ENCODE measurements around the gene DCX. TPM values are rescaled to one million over a fixed set of nuclear protein-coding genes. Genes with fewer than 3 reads are reported as not detected.

DCX gene
- total RNA-seq, 1 donor from 2014 or later = not detected

DNA sequence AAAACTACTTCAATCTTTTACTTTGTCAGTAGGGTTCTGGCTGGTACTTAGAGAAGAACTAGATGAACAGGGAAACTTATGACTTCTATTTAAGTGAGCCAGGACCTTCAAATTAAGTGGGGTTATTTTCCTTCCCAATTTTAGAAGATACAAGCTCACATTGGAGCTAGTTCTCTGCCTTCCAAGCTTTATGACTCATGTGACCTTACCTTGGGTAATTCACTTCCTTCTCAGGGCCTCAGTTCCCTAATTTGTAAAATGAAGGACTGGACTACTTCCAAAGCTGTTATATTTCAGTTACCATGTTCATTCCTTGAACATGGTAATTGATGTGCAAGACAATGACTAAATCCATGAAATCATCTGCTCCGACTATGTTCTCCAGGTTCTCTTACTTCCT, 32.0 kb upstream of the DCX start:
- DNase-seq (ENCODE audit: extremely low spot score, unreplicated experiment) = no peak
- H3K4me3 Mint-ChIP-seq (ENCODE audit: unreplicated experiment) = no peak overlapping the region
- no peak for TF ChIP-seq CTCF (IDR thresholded peaks at IDR 0.05)
- no peaks in the 10 kb centered on the region for H3K9me3 Mint-ChIP-seq (ENCODE audit: unreplicated experiment)
- no peaks in the 10 kb centered on the region for H3K27me3 Mint-ChIP-seq (ENCODE audit: unreplicated experiment)
- H3K4me1 Mint-ChIP-seq (ENCODE audit: unreplicated experiment) = no peaks in the 10 kb centered on the region
- no peak overlapping the region for H3K27ac Mint-ChIP-seq (ENCODE audit: unreplicated experiment)
- H3K36me3 Mint-ChIP-seq (ENCODE audit: unreplicated experiment) = no peaks in the 10 kb centered on the region

GRCh38 chrX:111442791-111443190, 30.8 kb upstream of the DCX start:
- no peak overlapping the region for H3K4me3 Mint-ChIP-seq (ENCODE audit: unreplicated experiment)
- no peaks in the 10 kb centered on the region for H3K27me3 Mint-ChIP-seq (ENCODE audit: unreplicated experiment)
- no peaks in the 10 kb centered on the region for H3K9me3 Mint-ChIP-seq (ENCODE audit: unreplicated experiment)
- no peak for TF ChIP-seq CTCF (IDR thresholded peaks at IDR 0.05)
- DNase-seq (ENCODE audit: extremely low spot score, unreplicated experiment) = no peak
- no peaks in the 10 kb centered on the region for H3K36me3 Mint-ChIP-seq (ENCODE audit: unreplicated experiment)
- H3K4me1 Mint-ChIP-seq (ENCODE audit: unreplicated experiment) = no peaks in the 10 kb centered on the region
- no peak overlapping the region for H3K27ac Mint-ChIP-seq (ENCODE audit: unreplicated experiment)

GRCh38 chrX:111435469-111435868, 23.5 kb upstream of the DCX start:
- no peak for DNase-seq (ENCODE audit: extremely low spot score, unreplicated experiment)
- Mint-ChIP-seq H3K4me1 (ENCODE audit: unreplicated experiment) (no peaks in the 10 kb centered on the region), H3K4me3 (ENCODE audit: unreplicated experiment) (no peak overlapping the region), H3K9me3 (ENCODE audit: unreplicated experiment) (peaks cover 4% of the 10 kb centered on the region), H3K27ac (ENCODE audit: unreplicated experiment) (no peak overlapping the region), H3K27me3 (ENCODE audit: unreplicated experiment) (no peaks in the 10 kb centered on the region), H3K36me3 (ENCODE audit: unreplicated experiment) (no peaks in the 10 kb centered on the region)
- TF ChIP-seq CTCF (IDR thresholded peaks at IDR 0.05) = no peak

- H3K36me3 Mint-ChIP-seq (ENCODE audit: unreplicated experiment) = no peaks in the 10 kb centered on the region
- H3K27ac Mint-ChIP-seq (ENCODE audit: unreplicated experiment) = no peak overlapping the region
- TF ChIP-seq CTCF (IDR thresholded peaks at IDR 0.05) = no peak
- H3K27me3 Mint-ChIP-seq (ENCODE audit: unreplicated experiment) = no peaks in the 10 kb centered on the region
- no peaks in the 10 kb centered on the region for H3K4me1 Mint-ChIP-seq (ENCODE audit: unreplicated experiment)
- peaks cover 4% of the 10 kb centered on the region for H3K9me3 Mint-ChIP-seq (ENCODE audit: unreplicated experiment)
- no peak overlapping the region for H3K4me3 Mint-ChIP-seq (ENCODE audit: unreplicated experiment)
- DNase-seq (ENCODE audit: extremely low spot score, unreplicated experiment) = no peak
Measured at GRCh38 chrX:111431001-111431400, 19.0 kb upstream of the DCX start.

DNA sequence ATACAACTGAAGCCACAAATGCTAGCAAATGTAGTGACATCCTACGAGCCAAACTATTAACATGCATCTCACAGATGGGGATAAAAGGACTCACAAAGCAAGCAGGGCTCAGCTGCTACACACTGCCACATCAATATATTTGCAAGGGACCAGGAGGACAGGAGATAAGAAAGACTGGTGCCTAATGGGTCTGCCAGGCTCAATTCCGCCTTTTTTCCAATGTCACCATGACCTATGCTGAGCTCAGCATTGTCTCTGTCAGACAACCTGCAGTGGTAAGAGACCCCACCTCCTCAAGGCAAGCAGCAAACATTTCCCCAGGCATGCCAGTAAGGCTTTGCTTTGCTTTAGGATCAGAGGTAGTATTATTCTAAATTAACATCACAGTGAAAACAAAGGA, 435 bp downstream of the DCX start:
- TF ChIP-seq CTCF (IDR thresholded peaks at IDR 0.05) = no peak
- no peak for DNase-seq (ENCODE audit: extremely low spot score, unreplicated experiment)
- no peaks in the 10 kb centered on the region for H3K4me1 Mint-ChIP-seq (ENCODE audit: unreplicated experiment)
- H3K9me3 Mint-ChIP-seq (ENCODE audit: unreplicated experiment) = peaks cover 4% of the 10 kb centered on the region
- H3K36me3 Mint-ChIP-seq (ENCODE audit: unreplicated experiment) = no peaks in the 10 kb centered on the region
- H3K27me3 Mint-ChIP-seq (ENCODE audit: unreplicated experiment) = no peaks in the 10 kb centered on the region
- H3K27ac Mint-ChIP-seq (ENCODE audit: unreplicated experiment) = no peak overlapping the region
- H3K4me3 Mint-ChIP-seq (ENCODE audit: unreplicated experiment) = no peak overlapping the region

Data from osteocyte (in vitro differentiated cells).